Glomerular visceral epithelial cell (primary cell): ENCODE data around the gene ACSS1.
A peak's percentile ranks its signal among the peaks of the same experiment; 100 is the strongest.
"Not testable (repeated sequence)": the region's sequence is repeated elsewhere in the genome, so short reads cannot be mapped to it uniquely, and the experiment has no call there.

Experiments
- DNase-seq: peaks from one replicate; pipeline ENCODE4 v3.0.0-alpha.2; 2016; ENCODE audit errors: extremely low spot score

ACSS1 gene

DNA sequence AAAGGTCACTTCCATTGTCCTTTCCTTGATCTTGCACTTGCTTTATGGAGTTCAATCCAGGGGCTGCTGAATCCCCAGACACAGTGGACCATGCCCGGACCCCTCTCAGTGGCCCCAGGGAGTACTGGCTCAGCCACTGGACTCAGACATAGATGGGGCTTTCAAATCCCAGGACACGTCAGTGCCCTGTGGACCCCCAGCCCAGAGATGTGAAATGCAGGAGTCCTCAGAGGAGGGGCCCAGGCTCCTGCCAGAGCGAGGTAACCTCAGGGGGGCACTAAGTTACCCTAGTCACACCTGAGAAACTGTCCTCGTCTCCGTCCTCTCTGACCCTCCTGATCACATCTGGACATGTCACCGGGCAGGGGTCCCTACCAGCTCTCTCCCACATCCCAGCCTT is 46.7 kb downstream of the ACSS1 start:
- DNase-seq: no peak

DNA sequence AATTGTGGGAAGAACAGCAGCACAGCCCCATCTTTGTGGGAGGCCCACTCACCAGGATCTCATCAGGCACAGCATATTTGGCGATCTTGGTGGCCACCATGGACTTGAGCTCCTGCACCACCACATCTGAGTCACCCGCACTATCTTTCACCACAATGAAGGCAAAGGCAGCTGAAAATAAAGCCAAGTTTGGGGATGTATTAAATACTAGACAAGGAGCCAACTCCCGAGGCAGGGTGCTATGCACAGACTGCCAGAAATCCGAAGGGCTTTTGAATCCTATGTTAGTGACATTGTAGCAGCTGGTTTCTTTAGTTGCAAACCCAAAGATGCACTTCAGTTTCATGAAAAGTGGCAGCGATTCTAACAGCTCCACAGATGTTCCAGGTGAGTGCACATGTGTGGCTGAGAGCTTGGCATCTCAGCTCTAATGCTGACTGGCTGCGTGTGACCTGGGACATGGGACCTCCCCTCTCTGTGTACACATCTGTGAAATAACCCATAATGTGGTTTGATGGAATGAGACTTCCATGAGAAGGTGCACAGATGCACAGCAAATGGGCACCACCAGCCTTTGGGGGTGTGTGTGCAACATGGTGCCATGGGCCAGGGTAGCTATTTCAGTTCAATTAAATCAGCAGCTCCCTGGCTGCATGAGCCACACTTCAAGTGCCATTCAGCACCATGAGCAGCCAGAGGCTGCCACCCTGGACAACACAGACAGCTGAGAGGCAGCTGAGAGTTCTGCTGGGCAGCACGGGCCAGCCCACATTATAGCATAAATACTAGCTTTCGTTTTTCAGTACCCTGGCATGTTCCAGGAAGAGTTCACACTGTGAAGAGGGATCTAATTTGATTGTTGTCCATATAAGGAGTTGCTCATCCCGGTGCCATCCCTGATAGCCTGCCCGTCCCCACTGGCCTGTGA is 48.5 kb downstream of the ACSS1 start:
- DNase-seq: no peak

DNA sequence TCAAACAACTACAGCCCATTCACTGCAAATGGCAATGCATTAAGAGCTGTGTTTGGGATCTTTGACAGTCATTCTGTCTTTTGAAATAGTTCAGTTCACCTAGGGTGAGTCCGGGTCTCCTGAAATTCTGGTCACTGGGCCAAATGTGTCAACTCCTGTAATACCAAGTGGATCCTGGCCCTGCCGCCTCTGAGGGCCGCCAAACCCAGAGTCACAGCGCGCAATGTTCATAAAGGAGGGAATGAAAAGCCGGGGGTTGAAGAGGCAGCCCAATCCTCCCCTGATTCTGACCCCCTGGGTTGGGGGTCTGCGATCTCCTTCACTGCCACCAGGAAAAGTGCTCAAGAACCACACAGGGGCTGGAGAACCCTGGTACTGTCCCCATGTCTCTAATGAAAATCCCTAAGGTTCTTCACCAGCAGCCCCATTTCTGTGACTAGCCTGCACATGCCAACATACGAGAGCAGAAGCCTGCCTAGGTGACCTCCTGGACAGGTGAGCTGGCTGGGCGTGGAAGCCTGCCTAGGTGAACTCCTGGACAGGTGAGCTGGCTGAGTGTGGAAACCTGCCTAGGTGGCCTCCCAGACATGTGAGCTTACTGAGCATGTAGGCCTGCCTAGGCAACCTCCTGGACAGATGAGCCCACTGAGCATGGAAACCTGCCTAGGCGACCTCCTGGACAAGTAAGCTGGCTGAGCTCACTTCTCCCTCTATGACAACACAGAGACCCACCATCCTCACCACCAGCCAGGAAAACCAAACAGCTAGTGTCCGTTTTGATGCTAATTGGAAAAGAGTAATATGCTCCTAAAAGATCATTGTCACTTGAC is 49.3 kb downstream of the ACSS1 start:
- no peak for DNase-seq

- DNase-seq: no peak
These were observed 50.2 kb downstream of the ACSS1 start for GRCh38 chr20:25007491-25008305.

DNA sequence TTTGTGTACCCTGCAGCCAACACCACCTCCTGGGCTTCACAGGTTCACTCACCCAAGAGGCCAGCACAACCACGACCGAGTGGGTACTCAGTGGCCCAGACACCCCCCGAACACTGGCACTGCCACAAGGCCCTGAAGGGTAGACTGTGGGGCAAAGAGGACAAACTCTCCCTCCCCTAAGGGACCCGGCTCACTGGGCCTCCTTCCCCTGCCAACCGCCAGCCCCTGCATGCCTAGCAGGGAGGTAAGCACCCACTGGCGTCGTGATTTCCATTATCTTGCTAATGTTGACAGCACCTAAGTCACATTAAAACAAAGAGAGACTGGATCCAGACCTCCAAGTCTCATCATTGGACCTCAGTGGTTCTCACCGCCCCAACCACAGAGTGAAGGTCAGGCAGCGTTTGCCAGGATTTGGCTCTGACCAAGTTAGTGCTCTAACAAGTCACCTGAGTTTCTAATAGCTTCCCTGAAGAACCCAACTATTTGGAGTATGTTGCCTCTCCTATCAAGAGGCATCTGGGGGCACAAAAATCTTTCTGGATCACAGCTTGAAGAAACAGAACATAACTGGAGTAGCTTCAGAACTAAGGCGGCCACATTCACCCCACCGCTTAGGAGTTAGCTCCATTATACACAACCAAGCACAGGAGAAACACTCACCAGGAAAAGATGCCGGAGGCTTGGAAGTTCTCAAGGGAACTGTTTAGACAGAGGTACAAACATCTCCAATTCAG is 51.3 kb downstream of the ACSS1 start:
- DNase-seq: no peak

DNA sequence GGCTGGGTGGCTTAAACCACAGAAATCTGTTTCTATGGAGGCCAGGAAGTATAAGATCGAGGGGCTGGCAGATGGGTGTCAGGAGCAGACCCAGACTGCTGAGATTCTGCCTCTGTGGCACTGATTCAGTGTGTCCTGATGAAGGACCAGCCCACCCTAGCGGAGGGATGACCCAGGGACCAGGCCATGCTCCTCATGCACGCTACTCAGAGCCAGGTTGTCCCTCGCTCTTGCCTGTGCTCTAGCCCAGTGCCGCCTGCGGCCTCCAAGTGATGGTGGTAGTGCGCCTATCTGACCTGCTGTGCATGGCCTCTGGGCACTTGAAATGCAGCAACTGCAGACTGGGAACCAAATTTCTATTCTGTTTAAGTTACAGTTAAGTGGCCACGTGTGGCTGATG is 52.3 kb downstream of the ACSS1 start:
- no peak for DNase-seq

GRCh38 chr20:25005220-25005619 is 52.7 kb downstream of the ACSS1 start:
- DNase-seq: peak; percentile 37

- DNase-seq: no peak
These were observed 54.9 kb downstream of the ACSS1 start for GRCh38 chr20:25003002-25003401.

DNA sequence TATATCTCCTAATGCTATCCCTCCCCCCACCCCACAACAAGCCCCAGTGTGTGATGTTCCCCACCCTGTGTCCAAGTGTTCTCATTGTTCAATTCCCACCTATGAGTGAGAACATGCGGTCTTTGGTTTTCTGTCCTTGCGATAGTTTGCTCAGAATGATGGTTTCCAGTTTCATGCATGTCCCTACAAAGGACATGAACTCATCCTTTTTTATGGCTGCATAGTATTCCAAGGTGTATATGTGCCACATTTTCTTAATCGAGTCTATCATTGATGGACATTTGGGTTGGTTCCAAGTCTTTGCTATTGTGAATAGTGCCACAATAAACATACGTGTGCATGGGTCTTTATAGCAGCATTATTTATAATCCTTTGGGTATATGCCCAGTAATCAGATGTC is 56.6 kb downstream of the ACSS1 start:
- DNase-seq: not testable (repeated sequence)

- no peak for DNase-seq
These were observed 57.6 kb downstream of the ACSS1 start for GRCh38 chr20:25000268-25000801.

GRCh38 chr20:24999568-24999967 is 58.4 kb downstream of the ACSS1 start:
- DNase-seq: no peak

DNA sequence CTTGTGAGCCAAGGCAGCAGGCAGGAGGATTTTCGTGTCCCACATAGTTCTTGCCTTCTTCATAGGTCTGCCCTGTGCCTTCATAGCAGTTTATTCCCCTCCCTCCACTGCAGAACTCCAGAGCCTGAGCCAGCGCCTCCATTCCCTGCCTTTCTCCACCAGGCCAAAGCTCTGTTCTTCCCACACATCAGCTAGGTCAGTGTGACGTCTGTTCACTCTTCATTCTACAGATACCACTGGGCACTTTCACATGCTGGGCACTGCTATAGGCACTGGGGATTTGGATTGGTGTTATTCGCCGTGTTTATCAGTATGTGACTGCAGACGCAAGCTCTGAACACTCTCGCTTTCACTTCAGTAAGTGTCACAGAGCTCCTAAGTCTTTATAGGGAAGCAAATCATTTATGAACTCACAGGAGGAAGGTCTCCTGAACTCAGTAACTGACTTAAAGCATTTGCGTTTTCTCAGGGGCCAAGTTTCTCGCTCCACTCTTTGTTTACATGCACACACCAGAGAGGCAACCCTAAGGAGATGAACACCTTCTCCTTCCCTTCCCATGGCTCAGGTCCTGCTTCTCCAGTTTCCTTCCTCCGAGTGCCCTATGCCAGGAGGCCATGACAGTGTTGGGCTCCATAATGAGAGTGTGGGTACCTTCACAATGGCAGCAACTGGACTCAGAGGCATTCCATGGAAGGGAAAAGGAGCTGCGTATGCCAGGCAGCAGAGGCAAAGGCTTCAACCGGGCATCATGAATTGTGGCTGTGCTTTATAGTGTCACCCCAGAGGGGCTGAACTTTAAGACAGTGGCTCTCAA is 59.1 kb downstream of the ACSS1 start:
- no peak for DNase-seq

- DNase-seq: no peak
These were observed 59.8 kb downstream of the ACSS1 start for GRCh38 chr20:24998121-24998520.

DNA sequence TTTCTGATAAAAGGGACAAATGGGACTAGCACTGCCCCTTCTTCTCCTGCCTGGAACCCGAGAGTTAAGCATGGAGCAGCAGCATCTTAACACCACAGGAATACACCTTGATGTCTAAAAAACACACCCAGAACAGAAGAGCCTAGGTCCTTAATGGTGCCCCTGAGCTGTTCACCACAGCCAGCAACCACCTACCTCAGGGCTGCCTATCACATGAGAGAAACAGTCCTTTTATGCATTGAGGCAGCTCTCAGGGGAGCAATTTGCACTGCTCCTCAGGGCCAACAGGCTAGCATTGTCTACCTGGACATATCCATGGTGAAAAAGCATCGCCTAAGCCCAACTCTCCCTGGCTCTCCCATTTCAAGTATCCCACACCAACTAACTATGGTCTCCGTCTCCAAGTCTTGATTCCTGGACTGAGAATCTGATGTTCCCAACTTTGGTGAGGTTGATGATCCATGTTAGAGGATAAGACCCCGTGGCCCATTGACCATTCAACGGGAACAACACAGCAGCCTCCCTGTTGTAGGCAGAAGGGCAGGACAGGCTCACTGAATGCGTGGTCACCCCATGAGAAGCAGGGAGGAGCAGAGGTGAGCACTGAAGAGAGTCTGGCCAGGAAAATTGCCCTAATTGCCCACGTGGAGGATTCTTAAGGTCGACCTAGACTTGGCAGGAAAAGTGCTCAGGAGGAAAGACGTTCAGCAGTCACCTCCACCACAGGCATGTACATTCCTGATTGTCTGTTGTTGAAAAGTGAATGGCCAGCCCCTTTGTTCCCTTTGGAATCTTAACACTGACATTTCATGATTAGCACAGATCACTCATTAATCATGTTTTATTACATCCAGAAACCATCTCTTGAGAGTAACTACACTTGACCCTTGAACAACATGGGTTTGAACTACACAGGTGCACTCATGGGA is 61.2 kb downstream of the ACSS1 start:
- DNase-seq: no peak

GRCh38 chr20:24995741-24996448 is 62.0 kb downstream of the ACSS1 start:
- no peak for DNase-seq

- DNase-seq: peak; percentile 82
These were observed 63.2 kb downstream of the ACSS1 start for GRCh38 chr20:24994470-24995368.

DNA sequence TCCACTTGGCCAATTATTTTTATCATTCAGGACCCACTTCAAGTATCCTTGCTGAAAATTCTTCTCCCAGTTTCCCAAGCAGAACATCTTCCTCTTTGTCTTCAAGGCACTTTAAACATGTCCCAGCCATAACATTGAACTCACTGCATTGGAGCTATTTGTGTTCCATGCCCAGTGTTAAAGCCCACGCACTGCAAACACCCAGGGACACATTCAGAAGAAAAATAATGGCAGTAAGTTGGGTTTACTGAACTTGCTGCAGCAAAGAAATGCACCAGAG is 63.8 kb downstream of the ACSS1 start:
- no peak for DNase-seq
